Thoracic aorta (tissue), 2 donors: ENCODE data around the gene NFIA. TPM values are rescaled to one million over a fixed set of nuclear protein-coding genes. Genes with fewer than 3 reads are reported as not detected.

Source experiments
- ATAC-seq: fragments of 150-250 bp; one replicate; pipeline ENCODE4 v1.8.0; 2017; ENCODE audit warnings: low read depth; ENCODE audit not compliant: insufficient number of reproducible peaks, low FRiP score
- DNase-seq: peaks from one replicate; pipeline ENCODE4 v3.0.0-alpha.2; 2020; ENCODE audit warnings: low spot score
- H3K27ac ChIP-seq, 2 donors: fragments of 200-600 bp; sonication (generic); 1 replicate in 1 of 2; 2 replicates in 1 of 2; pipeline ENCODE4 v1.5.1; 2016; ENCODE audit warnings: mild to moderate bottlenecking in 2 of 2, moderate library complexity in 2 of 2
- H3K27me3 ChIP-seq: fragments of 200-600 bp; sonication (generic); replicated peaks from 2 replicates; pipeline ENCODE4 v1.6.0; 2016; ENCODE audit warnings: mild to moderate bottlenecking; ENCODE audit not compliant: insufficient read depth
- H3K36me3 ChIP-seq: fragments of 200-600 bp; sonication (generic); one replicate; pipeline ENCODE4 v1.5.1; 2016
- H3K4me1 ChIP-seq, 2 donors: fragments of 200-600 bp; sonication (generic); 1 replicate in 1 of 2; 2 replicates in 1 of 2; pipeline versions ENCODE4 v1.5.1 to v1.6.0; 2016; ENCODE audit warnings: low read depth in 2 of 2, mild to moderate bottlenecking in 1 of 2; ENCODE audit not compliant: control insufficient read depth in 1 of 2
- H3K4me3 ChIP-seq: fragments of 200-600 bp; sonication (generic); 2 replicates; pipeline ENCODE4 v1.5.1; 2016; ENCODE audit warnings: mild to moderate bottlenecking
- H3K9me3 ChIP-seq: fragments of 200-600 bp; sonication (generic); 2 replicates; pipeline ENCODE4 v1.5.1; 2016
- total RNA-seq, 2 donors: library from RNA; depleted of rRNA; stranded (reverse); fragments of >200 nt; gene quantifications; one replicate each; pipeline versions ENCODE4 v1.1.0 to v1.2.3, GENCODE V29; 2016
- TF ChIP-seq, protein P1 (sequence below): fragments of 200-600 bp; sonication (generic); IDR thresholded peaks from one replicate; pipeline ENCODE4 v1.5.1; 2019; ENCODE audit warnings: antibody characterized with exemption

NFIA gene
- total RNA-seq, 2 donors from 2014 or later = 99.8 to 118 TPM

DNA sequence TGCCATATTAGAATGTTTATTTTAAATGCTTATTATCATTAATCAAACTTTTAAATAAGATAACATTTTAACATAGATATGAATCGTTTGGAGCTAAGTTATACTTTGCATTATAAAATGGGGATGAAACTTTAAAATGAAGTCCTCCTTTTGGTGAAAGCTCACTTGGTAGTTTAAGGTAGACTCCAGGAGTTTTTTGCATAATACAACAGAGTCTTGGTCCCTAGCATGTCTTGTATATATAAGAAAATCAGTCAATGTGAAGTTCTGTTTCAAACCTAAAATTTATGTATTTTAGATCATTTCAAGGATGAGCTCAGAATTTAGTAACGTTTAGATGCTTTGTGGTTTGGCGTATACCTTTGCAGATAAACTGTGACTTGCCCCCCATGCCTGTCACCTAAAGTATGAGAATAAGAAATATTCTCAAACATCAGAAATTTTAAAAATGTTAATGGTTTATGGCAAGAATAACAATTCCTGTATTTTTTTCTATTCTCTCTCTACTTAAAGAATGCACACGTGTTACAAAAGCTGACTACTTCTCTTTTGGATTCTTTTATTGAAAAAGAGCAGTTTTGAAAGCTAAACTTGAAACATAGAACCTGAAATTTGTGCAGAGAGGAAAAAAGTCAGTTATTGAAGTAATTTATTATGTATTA lies 3.8 kb downstream of the NFIA start:
- TF ChIP-seq, protein P1, sequence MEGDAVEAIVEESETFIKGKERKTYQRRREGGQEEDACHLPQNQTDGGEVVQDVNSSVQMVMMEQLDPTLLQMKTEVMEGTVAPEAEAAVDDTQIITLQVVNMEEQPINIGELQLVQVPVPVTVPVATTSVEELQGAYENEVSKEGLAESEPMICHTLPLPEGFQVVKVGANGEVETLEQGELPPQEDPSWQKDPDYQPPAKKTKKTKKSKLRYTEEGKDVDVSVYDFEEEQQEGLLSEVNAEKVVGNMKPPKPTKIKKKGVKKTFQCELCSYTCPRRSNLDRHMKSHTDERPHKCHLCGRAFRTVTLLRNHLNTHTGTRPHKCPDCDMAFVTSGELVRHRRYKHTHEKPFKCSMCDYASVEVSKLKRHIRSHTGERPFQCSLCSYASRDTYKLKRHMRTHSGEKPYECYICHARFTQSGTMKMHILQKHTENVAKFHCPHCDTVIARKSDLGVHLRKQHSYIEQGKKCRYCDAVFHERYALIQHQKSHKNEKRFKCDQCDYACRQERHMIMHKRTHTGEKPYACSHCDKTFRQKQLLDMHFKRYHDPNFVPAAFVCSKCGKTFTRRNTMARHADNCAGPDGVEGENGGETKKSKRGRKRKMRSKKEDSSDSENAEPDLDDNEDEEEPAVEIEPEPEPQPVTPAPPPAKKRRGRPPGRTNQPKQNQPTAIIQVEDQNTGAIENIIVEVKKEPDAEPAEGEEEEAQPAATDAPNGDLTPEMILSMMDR = no peak
- Histone ChIP-seq H3K36me3 (peaks cover 7% of the 10 kb centered on the region), H3K27ac (peak overlapping the region; percentile 94), H3K4me3 (peak overlapping the region; percentile 96), H3K9me3 (no peaks in the 10 kb centered on the region), H3K4me1 (peaks cover 14 to 31% of the 10 kb centered on the region in 2 donors), H3K27me3 (no peaks in the 10 kb centered on the region)
- ATAC-seq (no peak), DNase-seq (no peak)

DNA sequence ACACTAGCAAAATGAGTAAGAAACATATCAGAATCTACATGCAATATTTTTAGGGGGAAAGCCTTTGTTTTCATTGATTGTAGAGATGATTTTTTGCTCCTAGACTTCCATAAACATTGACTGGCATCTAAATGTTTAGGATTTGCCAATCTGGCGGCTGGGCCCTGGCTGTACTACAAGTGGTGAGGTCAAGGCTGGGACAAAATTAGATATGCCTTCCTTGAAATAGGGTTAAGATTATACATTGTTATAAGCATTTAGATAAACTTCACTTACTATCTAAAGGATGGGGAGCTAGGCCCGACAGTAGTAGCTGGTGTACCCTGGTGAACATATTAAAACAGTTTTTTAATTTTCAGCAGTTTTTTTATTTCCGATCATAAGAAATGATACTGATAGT lies 5.2 kb downstream of the NFIA start:
- Histone ChIP-seq H3K27me3 (no peaks in the 10 kb centered on the region), H3K27ac (peak overlapping the region; percentile 94), H3K9me3 (no peaks in the 10 kb centered on the region), H3K4me1 (peaks cover 13 to 45% of the 10 kb centered on the region in 2 donors), H3K36me3 (peaks cover 7% of the 10 kb centered on the region), H3K4me3 (peak overlapping the region; percentile 96)
- TF ChIP-seq, protein P1 = no peak
- DNase-seq (no peak), ATAC-seq (no peak)

DNA sequence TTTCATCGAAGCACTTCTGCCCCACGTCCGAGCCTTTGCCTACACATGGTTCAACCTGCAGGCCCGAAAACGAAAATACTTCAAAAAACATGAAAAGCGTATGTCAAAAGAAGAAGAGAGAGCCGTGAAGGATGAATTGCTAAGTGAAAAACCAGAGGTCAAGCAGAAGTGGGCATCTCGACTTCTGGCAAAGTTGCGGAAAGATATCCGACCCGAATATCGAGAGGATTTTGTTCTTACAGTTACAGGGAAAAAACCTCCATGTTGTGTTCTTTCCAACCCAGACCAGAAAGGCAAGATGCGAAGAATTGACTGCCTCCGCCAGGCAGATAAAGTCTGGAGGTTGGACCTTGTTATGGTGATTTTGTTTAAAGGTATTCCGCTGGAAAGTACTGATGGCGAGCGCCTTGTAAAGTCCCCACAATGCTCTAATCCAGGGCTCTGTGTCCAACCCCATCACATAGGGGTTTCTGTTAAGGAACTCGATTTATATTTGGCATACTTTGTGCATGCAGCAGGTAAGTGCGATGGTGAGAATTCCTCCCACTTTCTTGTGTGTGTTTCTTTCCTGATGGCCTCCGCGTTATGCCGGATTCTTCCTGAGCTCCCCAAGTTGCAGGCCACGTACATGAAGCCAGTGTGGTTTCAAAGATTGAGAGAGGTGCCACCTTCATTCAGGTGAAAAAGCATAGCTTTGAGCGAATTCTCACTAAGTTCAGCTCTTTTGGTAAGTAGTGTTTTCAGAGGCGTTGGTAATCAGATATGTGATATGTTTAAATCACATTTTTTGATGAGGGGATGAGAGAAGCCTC lies 6.0 kb downstream of the NFIA start:
- Histone ChIP-seq H3K27me3 (no peaks in the 10 kb centered on the region), H3K36me3 (peaks cover 7% of the 10 kb centered on the region), H3K4me3 (peak overlapping the region; percentile 96), H3K4me1 (peaks cover 19 to 50% of the 10 kb centered on the region in 2 donors), H3K9me3 (no peaks in the 10 kb centered on the region), H3K27ac (peak overlapping the region; percentile 94)
- TF ChIP-seq, protein P1 = no peak
- DNase-seq (no peak), ATAC-seq (no peak)

DNA sequence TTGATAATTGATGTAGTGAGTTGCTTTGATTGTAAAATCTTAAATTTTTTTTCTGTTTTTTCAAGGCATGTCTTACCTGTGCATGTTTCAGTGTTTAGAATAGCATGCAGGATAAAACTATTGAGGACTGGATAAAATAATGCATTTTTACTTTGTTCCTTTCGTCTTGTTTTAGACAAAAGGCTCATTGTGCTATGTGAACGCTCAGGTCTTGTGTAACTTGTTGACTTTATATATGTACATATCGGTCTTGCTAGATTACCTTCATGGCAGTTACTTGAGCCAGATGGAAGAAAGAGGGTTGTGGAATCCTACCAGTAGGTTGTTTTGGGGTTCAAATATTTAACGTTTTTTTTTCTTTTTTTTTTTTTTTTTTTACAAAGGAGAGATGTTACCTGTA lies 7.0 kb downstream of the NFIA start:
- Histone ChIP-seq H3K4me1 (peaks cover 21 to 60% of the 10 kb centered on the region in 2 donors), H3K4me3 (peak overlapping the region; percentile 96), H3K9me3 (no peaks in the 10 kb centered on the region), H3K27ac (peak overlapping the region; percentile 94), H3K27me3 (no peaks in the 10 kb centered on the region), H3K36me3 (peaks cover 7% of the 10 kb centered on the region)
- TF ChIP-seq, protein P1 = no peak
- no peak for ATAC-seq
- DNase-seq = no peak

DNA sequence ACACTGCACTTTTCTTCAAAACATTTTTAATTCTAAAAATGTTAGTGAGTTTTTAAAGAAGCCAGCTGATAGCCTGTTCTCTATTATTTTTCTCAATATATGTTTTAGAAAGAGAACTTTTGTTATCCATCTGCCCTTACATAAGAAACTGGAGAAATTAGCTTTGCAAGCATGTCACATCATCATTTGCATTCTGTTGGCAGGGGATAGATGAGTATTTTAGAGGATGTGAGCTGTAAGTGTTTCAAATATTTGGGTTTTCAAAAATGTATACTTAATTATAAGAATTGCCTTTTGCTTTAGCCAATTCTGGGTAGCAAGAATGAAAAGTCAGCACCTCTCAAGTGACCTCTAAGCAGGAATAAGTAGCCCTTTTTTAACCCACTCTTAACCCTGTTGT lies 7.4 kb downstream of the NFIA start:
- Histone ChIP-seq H3K9me3 (no peaks in the 10 kb centered on the region), H3K27ac (peak overlapping the region; percentile 94), H3K36me3 (peaks cover 7% of the 10 kb centered on the region), H3K27me3 (no peaks in the 10 kb centered on the region), H3K4me1 (peaks cover 21 to 64% of the 10 kb centered on the region in 2 donors), H3K4me3 (peak overlapping the region; percentile 96)
- TF ChIP-seq, protein P1 = no peak
- DNase-seq (no peak), ATAC-seq (no peak)
